GM06990 (cell line): ENCODE measurements around the gene AAR2.

ENCODE experiments used
- DNase-seq: peaks from one replicate; pipeline ENCODE4 v3.0.0-alpha.2; 2011; ENCODE audit not compliant: insufficient read length; ENCODE audit errors: extremely low read depth
- H3K27me3 ChIP-seq: replicated peaks from 2 replicates; pipeline ENCODE4 v1.6.0; 2011; ENCODE audit warnings: low read length; ENCODE audit not compliant: control insufficient read depth, insufficient read depth
- H3K36me3 ChIP-seq: 2 replicates; pipeline ENCODE4 v1.5.1; 2011; ENCODE audit warnings: low read length; ENCODE audit not compliant: control insufficient read depth, insufficient read depth
- H3K4me3 ChIP-seq: replicated peaks from 2 replicates; pipeline ENCODE4 v1.5.1; 2011; ENCODE audit warnings: low read depth, mild to moderate bottlenecking, control low read depth, low read length
- CTCF ChIP-seq: IDR thresholded peaks from 2 replicates; pipeline ENCODE4 v1.5.1; 2011; ENCODE audit warnings: low read length, control low read depth, mild to moderate bottlenecking, inconsistent platforms; ENCODE audit not compliant: insufficient read depth, poor library complexity, severe bottlenecking

AAR2 gene

GRCh38 chr20:36235892-36236785 lies at the start of gene AAR2:
Gene AAR2, plus strand, starts transcription at chr20:36236478. Its CDS starts 3,391 bp downstream, at chr20:36239869.
- peaks cover 9% of the 10 kb centered on the region for H3K36me3 ChIP-seq
- DNase-seq: peak; percentile 86
- H3K27me3 ChIP-seq: no peaks in the 10 kb centered on the region
- TF ChIP-seq CTCF: no peak
- H3K4me3 ChIP-seq: peak within 1 kb of the TSS; percentile 76

DNA sequence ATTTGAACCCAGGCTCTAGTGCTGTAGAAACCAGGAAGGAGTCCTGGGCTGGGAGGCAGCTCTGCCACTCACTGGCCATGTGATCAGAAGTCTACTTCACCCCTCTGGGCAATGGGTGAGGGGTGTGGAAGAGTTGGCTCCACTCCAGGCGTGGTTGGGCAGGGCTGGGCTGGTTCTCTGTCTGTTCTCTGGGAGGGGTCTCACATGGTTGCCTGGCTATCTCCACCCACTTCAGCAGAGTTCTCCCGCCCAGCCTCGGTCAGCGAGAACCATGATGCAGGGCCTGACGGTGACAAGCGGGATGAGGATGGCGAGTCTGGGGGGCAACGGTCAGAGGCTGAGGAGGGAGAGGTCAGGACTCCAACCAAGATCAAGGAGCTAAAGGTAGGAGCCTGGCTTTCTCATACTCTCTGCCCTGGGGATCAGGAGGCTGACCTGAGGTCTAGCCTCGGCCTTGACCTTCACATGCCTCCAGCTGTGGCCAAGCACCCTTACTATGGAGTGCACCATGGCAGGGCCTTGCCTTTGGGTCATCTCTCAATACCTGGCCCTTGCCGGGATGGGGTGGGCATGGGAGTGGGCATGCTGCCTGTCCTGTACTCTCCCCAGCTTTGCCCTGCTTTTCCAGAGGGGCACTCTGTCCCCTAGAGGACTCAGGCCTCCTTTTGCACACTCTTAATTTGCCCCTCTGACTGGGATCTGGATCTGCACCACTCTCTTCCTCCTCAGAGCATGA lies 42.1 kb upstream of the AAR2 start:
- no peak for DNase-seq
- no peaks in the 10 kb centered on the region for H3K36me3 ChIP-seq
- peaks cover 6% of the 10 kb centered on the region for H3K27me3 ChIP-seq
- H3K4me3 ChIP-seq: no peak overlapping the region
- no peak for TF ChIP-seq CTCF

DNA sequence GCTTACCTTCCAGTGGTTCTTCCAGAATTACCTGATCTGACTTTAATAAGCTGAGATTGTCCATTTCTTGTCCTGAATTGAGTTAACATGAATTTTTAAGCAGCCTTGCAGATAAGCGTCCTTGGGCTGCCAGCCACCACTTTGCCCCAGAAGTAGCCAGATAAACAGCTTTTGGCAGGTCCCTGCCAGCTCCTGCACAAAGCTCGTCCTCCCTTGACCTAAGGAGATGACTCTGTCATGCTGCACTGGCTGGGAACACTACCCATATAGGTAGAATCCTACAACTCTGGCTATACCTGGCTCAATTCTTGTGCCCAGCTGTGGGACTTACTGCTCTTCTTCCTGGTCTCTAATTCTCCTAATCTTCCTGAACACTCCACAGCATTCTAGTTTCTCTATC lies 39.6 kb upstream of the AAR2 start:
- no peak for DNase-seq
- TF ChIP-seq CTCF: no peak
- Histone ChIP-seq H3K27me3 (peaks cover 8% of the 10 kb centered on the region), H3K4me3 (no peak overlapping the region), H3K36me3 (no peaks in the 10 kb centered on the region)

DNA sequence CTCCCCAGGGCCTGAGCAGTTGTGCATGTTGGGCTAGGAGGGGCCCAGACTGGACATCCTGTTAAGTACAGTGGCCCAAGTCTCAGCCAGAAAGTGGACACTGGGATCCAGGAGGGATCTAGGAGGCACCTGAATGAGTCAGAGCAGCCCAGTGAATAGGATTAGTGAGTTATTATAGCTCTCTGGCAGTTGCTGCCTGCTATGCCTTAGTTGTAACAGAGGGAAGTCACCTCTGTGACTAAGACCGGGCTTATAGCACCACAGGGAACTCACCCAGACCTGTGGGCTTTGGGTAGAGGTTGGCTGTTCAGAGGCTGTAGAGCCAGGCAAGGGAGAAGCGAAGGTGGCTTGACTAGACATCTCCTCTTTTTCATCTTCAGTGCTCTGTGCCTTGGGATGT lies 39.0 kb upstream of the AAR2 start:
- H3K27me3 ChIP-seq: peaks cover 8% of the 10 kb centered on the region
- no peak for TF ChIP-seq CTCF
- H3K36me3 ChIP-seq: no peaks in the 10 kb centered on the region
- DNase-seq: no peak
- H3K4me3 ChIP-seq: no peak overlapping the region

DNA sequence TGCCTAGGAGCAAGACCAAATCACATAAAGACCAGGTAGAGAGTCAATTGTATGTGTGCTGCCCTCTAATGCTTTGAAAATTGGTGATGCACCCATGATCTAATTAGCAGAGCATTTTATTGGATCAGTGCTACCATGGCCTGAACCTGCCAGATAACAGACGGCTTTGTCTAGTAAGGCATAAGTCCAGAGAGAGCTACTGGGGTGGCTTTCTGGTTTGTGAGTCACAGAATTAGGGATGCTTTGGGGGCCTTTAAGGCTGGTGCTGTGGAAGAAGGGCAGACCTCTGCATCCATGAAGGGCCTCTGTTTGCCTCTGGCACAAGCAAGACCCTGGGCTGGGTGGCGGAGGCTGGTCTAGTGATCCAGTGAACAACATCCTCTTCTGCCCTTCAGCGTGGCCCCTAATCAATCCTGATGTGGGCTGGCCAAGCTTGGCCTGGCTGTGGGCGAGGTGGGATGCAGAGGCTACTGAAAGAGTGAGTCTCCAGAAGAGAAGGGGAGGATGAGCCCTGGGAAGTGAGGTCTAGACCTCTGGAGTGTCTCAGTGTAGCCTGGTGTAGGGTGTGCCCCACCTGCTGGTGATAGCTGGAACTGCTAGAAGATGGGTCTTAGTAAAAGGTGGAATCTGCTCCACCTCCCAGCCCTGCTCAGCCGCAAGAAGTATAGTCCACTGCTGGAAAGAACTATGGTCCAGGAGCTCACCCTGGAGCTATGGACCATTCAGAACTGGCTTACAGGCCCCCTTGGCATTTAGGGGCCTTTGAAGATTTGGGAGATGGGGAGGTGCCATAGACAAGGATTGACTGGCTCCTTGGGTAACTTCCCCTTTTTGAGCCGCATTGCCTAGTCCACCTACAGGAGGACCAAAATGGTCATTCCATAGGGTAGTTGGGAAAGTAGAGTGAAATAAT lies 36.7 kb upstream of the AAR2 start:
- Histone ChIP-seq H3K36me3 (no peaks in the 10 kb centered on the region), H3K27me3 (peaks cover 8% of the 10 kb centered on the region), H3K4me3 (no peak overlapping the region)
- peak; percentile 89 for TF ChIP-seq CTCF
- DNase-seq: peak; percentile 20
